GM23338 (cell line): ENCODE data around the gene ADCY5. TPM values are rescaled to one million over a fixed set of nuclear protein-coding genes. Genes with fewer than 3 reads are reported as not detected.

Experiments
- ATAC-seq: fragments of 200-7000 bp; cut with Tn5 transposase; 3 replicates; pipeline ENCODE4 v1.9.1; 2020
- DNase-seq: peaks from one replicate; pipeline ENCODE4 v3.0.0-alpha.2; 2015; ENCODE audit warnings: low spot score
- H2AFZ ChIP-seq: fragments of 200-600 bp; sonication (generic); 2 replicates; pipeline ENCODE4 v1.8.0; 2016; ENCODE audit warnings: antibody characterized with exemption, mild to moderate bottlenecking, moderate library complexity
- H3F3A ChIP-seq: fragments of 200-600 bp; sonication (generic); replicated peaks from 2 replicates; pipeline ENCODE4 v1.8.0; 2017; ENCODE audit warnings: antibody characterized with exemption, mixed run types, low read depth
- H3K27ac ChIP-seq: fragments of 200-600 bp; sonication (generic); 2 replicates; pipeline ENCODE4 v1.6.1; 2016; ENCODE audit warnings: low read depth
- H3K27me3 ChIP-seq: fragments of 200-600 bp; sonication (generic); 2 replicates; pipeline ENCODE4 v1.8.0; 2016; ENCODE audit warnings: mild to moderate bottlenecking, mixed run types, moderate library complexity; ENCODE audit not compliant: insufficient read depth
- H3K36me3 ChIP-seq: fragments of 200-600 bp; sonication (generic); 2 replicates; pipeline ENCODE4 v1.8.0; 2016; ENCODE audit warnings: mild to moderate bottlenecking; ENCODE audit not compliant: insufficient read depth
- H3K4me1 ChIP-seq: fragments of 200-600 bp; sonication (generic); 2 replicates; pipeline ENCODE4 v1.8.0; 2016; ENCODE audit warnings: mild to moderate bottlenecking, moderate library complexity; ENCODE audit not compliant: insufficient read depth
- H3K4me2 ChIP-seq: fragments of 200-600 bp; sonication (generic); 2 replicates; pipeline ENCODE4 v1.7.1; 2017; ENCODE audit warnings: mixed run types
- H3K4me3 ChIP-seq: fragments of 200-600 bp; sonication (generic); 2 replicates; pipeline ENCODE4 v1.6.1; 2016; ENCODE audit warnings: mixed run types
- H3K79me2 ChIP-seq: fragments of 200-600 bp; sonication (generic); replicated peaks from 2 replicates; pipeline ENCODE4 v1.8.0; 2017; ENCODE audit warnings: mild to moderate bottlenecking; ENCODE audit not compliant: insufficient read depth
- H3K9me2 ChIP-seq: fragments of 200-600 bp; sonication (generic); 2 replicates; pipeline ENCODE4 v1.8.0; 2017; ENCODE audit not compliant: insufficient read depth
- H4K20me1 ChIP-seq: fragments of 200-600 bp; sonication (generic); replicated peaks from 2 replicates; pipeline ENCODE4 v1.8.0; 2017; ENCODE audit warnings: mild to moderate bottlenecking; ENCODE audit not compliant: insufficient read depth
- H3K27ac Mint-ChIP-seq: 2 replicates; pipeline ENCODE4 v1.8.0; 2020; ENCODE audit warnings: inconsistent platforms, mild to moderate bottlenecking, moderate library complexity, mixed read lengths
- H3K27me3 Mint-ChIP-seq: 3 replicates; pipeline ENCODE4 v1.8.0; 2022; ENCODE audit warnings: low read depth, mild to moderate bottlenecking, moderate library complexity, mixed read lengths, inconsistent platforms; ENCODE audit not compliant: insufficient read depth, poor library complexity
- H3K36me3 Mint-ChIP-seq: 3 replicates; pipeline ENCODE4 v1.8.0; 2021; ENCODE audit warnings: low read depth, mild to moderate bottlenecking, inconsistent platforms, moderate library complexity, mixed read lengths
- H3K4me1 Mint-ChIP-seq: 3 replicates; pipeline ENCODE4 v1.8.0; 2020; ENCODE audit warnings: mild to moderate bottlenecking, inconsistent platforms, mixed read lengths
- H3K4me3 Mint-ChIP-seq: 3 replicates; pipeline ENCODE4 v1.8.0; 2021; ENCODE audit warnings: moderate library complexity, mild to moderate bottlenecking, inconsistent platforms, mixed read lengths
- H3K9me3 Mint-ChIP-seq: 3 replicates; pipeline ENCODE4 v1.8.0; 2020; ENCODE audit warnings: moderate library complexity, mild to moderate bottlenecking, inconsistent platforms, mixed read lengths
- CTCF ChIP-seq, 2 experiments: fragments of 200-600 bp in 1 of 2; sonication (generic) in 1 of 2; conservative IDR thresholded peaks; 2 replicates each; pipeline versions ENCODE4 v1.5.1 to v1.6.1; 2016 to 2017; ENCODE audit warnings: antibody characterized with exemption in 2 of 2, low read depth in 2 of 2, mild to moderate bottlenecking in 2 of 2, moderate library complexity in 1 of 2
- ETS1 ChIP-seq: IDR thresholded peaks from 2 replicates; pipeline ENCODE4 v1.6.1; 2016; ENCODE audit warnings: antibody characterized with exemption
- EZH2 ChIP-seq: fragments of 200-600 bp; sonication (generic); IDR thresholded peaks from one replicate; pipeline ENCODE4 v1.8.0; 2017; ENCODE audit warnings: antibody characterized with exemption, mild to moderate bottlenecking, low read depth; ENCODE audit not compliant: unreplicated experiment
- NANOG ChIP-seq: IDR thresholded peaks from 2 replicates; pipeline ENCODE4 v1.6.1; 2016; ENCODE audit warnings: antibody characterized with exemption, borderline replicate concordance
- REST ChIP-seq: IDR thresholded peaks from one replicate; pipeline ENCODE4 v1.6.1; 2018; ENCODE audit warnings: antibody characterized with exemption; ENCODE audit not compliant: unreplicated experiment
- STAT1 ChIP-seq: IDR thresholded peaks from one replicate; pipeline ENCODE4 v1.6.1; 2016; ENCODE audit warnings: antibody characterized with exemption; ENCODE audit not compliant: unreplicated experiment
- ZNF114 ChIP-seq: fragments of 250-450 bp; sonication (Bioruptor Pico); IDR thresholded peaks from 2 replicates; pipeline ENCODE4 v1.5.0; 2020; ENCODE audit warnings: mild to moderate bottlenecking, moderate library complexity
- polyA plus RNA-seq: library from polyadenylated mRNA; unstranded; fragments of >200 nt; fragmentation: Nextera tagmentation; extraction: Ambion mirVana; gene quantifications from 2 replicates; pipeline ENCODE4 v1.2.1, GENCODE V29; 2016
- total RNA-seq: library from RNA; depleted of rRNA; stranded (reverse); fragments of >200 nt; shearing (Covaris generic); gene quantifications from 2 replicates; pipeline ENCODE4 v1.2.3, GENCODE V29; 2014

The ADCY5 gene
- total and polyA plus RNA-seq, 2 experiments from 2014 or later = 3.5 to 10.2 TPM

GRCh38 chr3:123397921-123398785 is 50.7 kb downstream of the ADCY5 start:
- no peak for TF ChIP-seq STAT1
- no peak for TF ChIP-seq ETS1
- TF ChIP-seq REST = no peak
- TF ChIP-seq CTCF (conservative IDR thresholded peaks at IDR 0.05; ENCODE audit: low read depth in 2 of 2) = no peak
- no peak for TF ChIP-seq NANOG
- TF ChIP-seq EZH2 = no peak
- TF ChIP-seq ZNF114 = no peak
- no peak overlapping the region for H3K27ac Mint-ChIP-seq
- H4K20me1 ChIP-seq = no peaks in the 10 kb centered on the region
- no peaks in the 10 kb centered on the region for H3K9me3 Mint-ChIP-seq
- H3K9me2 ChIP-seq = no peaks in the 10 kb centered on the region
- DNase-seq (no peak), ATAC-seq (no peak)
- H3K36me3 Mint-ChIP-seq = no peaks in the 10 kb centered on the region
- H2AFZ ChIP-seq = no peak overlapping the region
- H3K4me1 Mint-ChIP-seq = peaks cover 10% of the 10 kb centered on the region
- H3K4me3 Mint-ChIP-seq = no peak overlapping the region
- peaks cover 9% of the 10 kb centered on the region for H3K27me3 Mint-ChIP-seq
- H3K36me3 ChIP-seq = no peaks in the 10 kb centered on the region
- no peak overlapping the region for H3K4me2 ChIP-seq
- no peak overlapping the region for H3K4me3 ChIP-seq
- H3F3A ChIP-seq = no peaks in the 10 kb centered on the region
- H3K27ac ChIP-seq = no peak overlapping the region
- no peaks in the 10 kb centered on the region for H3K79me2 ChIP-seq
- no peaks in the 10 kb centered on the region for H3K27me3 ChIP-seq
- H3K4me1 ChIP-seq = no peaks in the 10 kb centered on the region; the same call in 1 of the 2 replicates
